GM12892 (cell line): ENCODE results near the gene P2RY2.
"Not testable (repeated sequence)": the region's sequence is repeated elsewhere in the genome, so short reads cannot be mapped to it uniquely, and the experiment has no call there.

ENCODE experiments used
- DNase-seq: peaks from one replicate; pipeline ENCODE4 v3.0.0; 2011; ENCODE audit not compliant: insufficient read length
- FAIRE-seq: peaks from 2 replicates; lab custom pipeline; 2011; peaks lifted over from hg19 to GRCh38; lab: Jason Lieb, UNC
- POLR2A ChIP-seq: IDR thresholded peaks from 2 replicates; pipeline ENCODE4 v1.6.1; 2011; ENCODE audit warnings: low read depth, low read length, control low read depth
- POLR2AphosphoS5 ChIP-seq: IDR thresholded peaks from 2 replicates; pipeline ENCODE4 v1.6.1; 2011; ENCODE audit warnings: low read depth, low read length, control low read depth
- TAF1 ChIP-seq: IDR thresholded peaks from 2 replicates; pipeline ENCODE4 v1.6.1; 2011; ENCODE audit warnings: low read depth, mild to moderate bottlenecking, control low read depth, low read length, borderline replicate concordance

P2RY2 gene

DNA sequence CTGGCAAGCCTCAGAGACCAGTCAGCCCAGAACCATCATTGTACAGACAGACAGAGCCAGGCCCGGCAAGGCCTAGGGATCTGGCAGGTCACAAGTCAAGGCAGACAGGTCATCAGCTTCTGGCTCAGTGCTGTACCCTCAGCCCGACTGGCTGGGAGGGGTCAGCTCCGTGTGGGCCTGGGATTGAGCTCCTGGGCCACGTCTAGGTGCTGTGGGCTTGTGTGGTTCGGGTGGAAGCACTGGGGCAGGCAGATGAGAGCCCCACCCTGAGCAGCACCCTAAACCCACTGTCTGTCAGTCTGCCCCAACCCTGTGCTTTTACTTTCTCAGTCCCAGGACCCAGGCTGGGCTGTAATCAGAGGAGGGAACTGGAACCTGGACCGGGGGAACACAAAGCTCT, 26.9 kb upstream of the P2RY2 start:
- peak; percentile 40 for FAIRE-seq
- DNase-seq, result no peak
- no peak for TF ChIP-seq POLR2AphosphoS5
- no peak for TF ChIP-seq POLR2A
- TF ChIP-seq TAF1, result no peak

DNA sequence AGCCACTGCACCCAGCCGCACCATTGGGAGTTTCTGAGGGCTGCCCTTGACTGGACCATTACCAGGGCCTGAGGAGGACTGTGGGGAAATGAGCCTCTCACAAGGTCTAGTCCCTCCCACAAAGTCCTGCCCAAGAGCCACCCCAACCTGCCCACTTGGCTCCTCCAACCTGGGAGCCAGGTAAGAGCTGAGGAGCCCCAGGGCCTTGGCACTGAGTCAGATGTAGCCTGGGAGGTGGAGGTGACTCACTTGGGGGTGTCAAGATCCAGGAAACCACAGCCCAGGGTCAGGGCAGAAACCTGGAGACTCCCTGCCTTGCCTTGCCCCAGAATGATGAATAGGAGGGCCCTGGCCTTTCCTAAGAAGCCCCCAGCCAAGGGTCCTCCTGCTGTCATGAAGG, 25.8 kb upstream of the P2RY2 start:
- DNase-seq (no peak), FAIRE-seq (no peak)
- TF ChIP-seq POLR2AphosphoS5, result no peak
- TF ChIP-seq TAF1, result no peak
- TF ChIP-seq POLR2A, result no peak

DNA sequence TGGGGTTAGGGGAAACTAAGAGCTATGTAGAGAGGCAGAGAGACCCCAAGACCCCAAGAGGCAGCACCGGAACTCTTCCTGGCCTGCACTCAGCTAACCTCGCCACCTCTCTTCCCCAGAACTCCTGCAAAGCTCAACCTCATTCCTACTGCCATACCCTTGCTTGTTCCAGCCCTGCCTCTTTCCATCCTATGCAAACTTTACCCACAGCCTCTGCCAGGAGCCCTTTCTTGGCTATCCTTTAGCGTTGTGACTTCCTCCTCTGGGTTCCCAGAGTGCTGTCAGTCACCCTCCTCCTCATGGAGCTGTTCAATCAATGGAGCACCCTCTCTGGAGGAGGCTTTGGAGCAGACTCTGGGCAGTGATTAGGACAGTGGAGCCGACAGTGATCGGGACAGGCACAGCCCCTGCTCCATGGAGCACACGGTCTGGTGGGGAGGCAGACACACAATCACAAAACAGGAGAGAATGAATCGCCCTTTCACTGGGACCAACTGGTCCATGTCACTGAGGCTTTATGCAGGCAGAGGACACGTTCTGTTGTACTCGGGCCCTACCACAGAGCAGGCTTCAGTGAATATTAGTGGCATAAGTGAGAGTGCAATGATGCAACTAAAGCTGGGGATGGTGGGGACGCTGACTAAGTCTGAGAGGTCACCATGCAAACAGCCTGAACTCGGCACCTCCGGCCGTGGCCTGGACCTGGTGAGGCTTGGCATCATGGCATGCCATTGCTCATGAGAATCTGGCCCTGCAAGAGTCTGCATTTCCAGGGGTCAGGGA, 24.6 kb upstream of the P2RY2 start:
- no peak for TF ChIP-seq POLR2A
- no peak for TF ChIP-seq TAF1
- no peak for TF ChIP-seq POLR2AphosphoS5
- DNase-seq (no peak), FAIRE-seq (peak; percentile 94)

DNA sequence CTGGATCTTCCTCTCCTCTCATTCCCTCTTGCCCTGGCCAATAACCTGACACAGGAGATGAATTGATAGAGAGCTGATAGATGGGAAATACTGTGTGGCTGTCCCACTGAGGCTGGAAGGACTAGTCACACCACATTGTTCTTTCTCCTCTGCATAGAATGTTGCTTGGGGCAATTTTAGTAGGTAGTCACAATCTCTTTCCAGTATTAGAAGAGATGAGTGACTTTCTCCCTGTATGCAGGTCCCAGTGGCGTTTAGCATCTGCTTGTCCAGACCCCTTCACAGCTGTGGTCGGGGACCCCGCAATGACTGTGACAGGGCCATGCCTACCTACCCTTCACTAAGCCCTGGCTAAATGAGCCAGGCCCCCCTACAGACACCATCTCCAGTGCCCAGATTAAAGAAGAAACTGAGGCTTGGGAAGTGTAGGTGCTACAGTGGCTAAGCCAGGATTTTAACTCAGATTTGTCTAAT, 24.0 kb upstream of the P2RY2 start:
- no peak for DNase-seq
- no peak for FAIRE-seq
- no peak for TF ChIP-seq POLR2A
- no peak for TF ChIP-seq TAF1
- TF ChIP-seq POLR2AphosphoS5, result no peak

DNA sequence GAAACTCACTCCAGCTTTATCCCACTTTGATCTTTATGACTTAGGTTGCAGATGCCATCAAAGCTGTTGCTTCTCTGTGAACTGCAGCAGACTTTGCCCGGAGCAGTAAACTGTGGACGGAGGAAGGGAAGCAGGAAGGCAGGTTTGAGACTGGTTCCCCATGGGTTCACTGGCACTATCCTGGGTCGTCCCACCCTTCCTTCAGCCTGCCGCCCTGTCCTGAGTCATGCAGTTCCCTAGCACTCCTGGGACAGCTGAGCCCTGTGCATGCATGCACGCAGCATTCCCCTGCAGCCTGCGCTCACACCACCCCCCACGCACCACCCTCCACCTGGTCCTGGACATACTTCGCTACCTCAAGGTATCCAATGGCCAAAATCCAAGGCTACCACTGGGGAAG, 23.5 kb upstream of the P2RY2 start:
- DNase-seq (no peak), FAIRE-seq (no peak)
- TF ChIP-seq POLR2AphosphoS5 (no peak), POLR2A (no peak), TAF1 (no peak)

DNA sequence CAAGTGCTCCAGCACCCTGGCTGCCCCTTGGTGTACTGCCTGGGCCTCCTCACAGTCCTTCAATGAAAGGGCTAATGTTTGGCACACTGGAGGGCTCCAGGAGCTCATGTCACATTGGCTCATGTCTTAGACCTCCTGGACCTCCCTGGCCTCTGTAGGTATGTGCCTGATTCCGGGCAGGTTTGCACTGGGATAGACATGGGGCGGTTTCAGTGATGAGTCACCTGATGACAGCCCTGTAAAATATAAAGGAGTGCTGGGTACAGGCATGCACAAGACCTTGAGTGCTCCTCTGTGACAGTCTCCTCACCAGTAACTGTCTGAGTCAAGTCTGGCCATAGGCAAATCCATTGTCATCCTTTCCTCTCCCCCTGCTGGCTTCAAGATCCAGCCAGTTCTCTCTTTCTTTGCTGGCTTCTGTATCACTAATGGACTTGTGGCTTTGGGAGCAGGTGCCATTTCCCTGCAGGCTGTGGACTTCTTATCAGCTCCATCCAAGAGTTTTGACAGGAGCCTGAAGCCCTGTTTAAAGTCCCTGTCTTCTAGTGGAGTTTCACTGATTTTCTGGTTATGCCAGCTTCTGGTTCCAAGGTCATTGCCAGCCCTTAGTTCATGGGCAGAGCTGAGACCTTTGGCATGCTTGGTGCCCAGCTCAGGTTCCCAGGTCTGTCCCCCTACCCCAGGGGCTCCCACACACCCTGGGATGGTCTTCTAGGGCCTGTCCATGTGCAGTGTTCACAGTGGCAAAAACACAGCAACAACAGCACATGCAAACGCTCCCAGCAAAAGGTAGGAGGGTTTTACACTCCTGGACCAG, 22.7 kb upstream of the P2RY2 start:
- TF ChIP-seq POLR2AphosphoS5 (no peak), TAF1 (no peak), POLR2A (no peak)
- no peak for DNase-seq
- FAIRE-seq, result peak; percentile 36

DNA sequence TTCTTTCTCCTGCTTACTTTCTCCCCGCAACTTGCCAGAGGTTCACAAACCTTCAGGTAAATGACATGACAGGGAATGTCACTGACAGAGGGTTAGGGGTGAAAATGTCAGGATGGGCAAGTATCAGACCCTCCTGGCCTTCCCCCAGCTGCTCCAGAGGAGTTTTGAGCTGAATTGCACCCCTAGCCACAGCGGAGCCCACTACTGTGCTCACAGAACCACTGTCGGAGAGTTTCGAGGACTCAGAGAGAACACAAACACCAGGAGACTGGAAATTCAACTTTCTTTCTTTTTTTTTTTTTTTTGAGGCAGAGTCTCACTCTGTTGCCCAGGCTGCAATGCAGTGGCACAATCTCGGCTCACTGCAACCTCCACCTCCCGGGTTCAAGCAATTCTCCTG, 21.5 kb upstream of the P2RY2 start:
- no peak for DNase-seq
- no peak for TF ChIP-seq POLR2AphosphoS5
- no peak for TF ChIP-seq POLR2A
- TF ChIP-seq TAF1, result no peak
- FAIRE-seq, result no peak

DNA sequence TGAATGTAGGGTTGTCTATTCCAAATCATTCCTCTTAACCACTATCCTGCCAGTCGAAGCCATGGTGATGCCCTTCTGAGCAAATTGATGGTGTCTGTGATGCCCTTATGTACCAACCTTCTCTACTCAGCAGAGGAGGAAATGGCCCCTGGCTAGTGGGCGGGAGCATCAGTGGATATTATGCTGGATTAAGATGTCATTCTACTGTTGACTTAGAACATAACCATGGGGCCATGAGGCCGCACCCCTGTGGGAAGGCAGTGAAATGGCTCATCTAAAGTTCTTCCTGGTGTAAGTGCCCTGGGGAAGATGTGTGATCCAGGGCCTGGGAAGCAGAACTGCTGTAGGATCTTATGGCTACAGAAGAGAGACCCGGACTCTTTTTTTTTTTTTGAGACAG, 20.7 kb upstream of the P2RY2 start:
- FAIRE-seq (no peak), DNase-seq (no peak)
- no peak for TF ChIP-seq TAF1
- TF ChIP-seq POLR2A, result no peak
- TF ChIP-seq POLR2AphosphoS5, result no peak

DNA sequence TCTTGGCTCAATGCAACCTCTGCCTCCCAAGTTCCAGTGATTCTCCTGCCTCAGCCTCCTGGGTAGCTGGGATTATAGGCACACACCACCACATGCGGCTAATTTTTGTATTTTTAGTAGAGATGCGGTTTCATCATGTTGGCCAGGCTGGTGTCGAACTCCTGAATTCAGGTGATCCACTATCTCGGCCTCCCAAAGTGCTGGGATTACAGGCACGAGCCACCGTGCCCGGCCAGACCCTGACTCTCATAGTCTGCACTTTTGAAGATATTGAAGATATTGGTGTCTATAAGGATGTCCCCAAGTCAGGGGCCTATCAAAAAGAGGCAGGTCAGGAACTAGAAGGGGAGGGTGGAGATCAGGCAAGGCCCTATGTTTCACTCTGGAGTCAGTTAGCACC, 20.3 kb upstream of the P2RY2 start:
- FAIRE-seq, result not testable (repeated sequence)

DNA sequence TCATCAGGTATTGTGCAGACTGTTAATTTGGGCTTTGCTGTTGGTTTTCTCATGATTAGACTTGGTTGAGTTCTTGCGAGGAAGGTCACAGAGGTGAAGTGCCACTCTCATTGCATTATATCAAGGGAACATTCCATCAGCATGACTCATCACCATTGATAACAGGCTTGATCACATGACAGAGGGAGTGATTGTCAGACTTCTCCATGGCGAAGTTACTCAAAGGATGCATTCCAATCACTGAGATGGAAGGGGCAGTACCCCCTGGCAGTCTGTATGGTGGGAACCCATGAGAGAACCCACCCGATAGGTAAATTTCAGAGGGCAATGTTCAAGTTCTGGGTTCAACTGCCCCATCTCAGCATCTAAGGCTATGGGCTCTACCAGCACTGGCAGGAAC, 19.4 kb upstream of the P2RY2 start:
- DNase-seq, result no peak
- no peak for FAIRE-seq
- TF ChIP-seq TAF1 (no peak), POLR2AphosphoS5 (no peak), POLR2A (no peak)

More for the DNA sequence above, 20.3 kb upstream of the P2RY2 start:
- DNase-seq, result not testable (repeated sequence)

DNA sequence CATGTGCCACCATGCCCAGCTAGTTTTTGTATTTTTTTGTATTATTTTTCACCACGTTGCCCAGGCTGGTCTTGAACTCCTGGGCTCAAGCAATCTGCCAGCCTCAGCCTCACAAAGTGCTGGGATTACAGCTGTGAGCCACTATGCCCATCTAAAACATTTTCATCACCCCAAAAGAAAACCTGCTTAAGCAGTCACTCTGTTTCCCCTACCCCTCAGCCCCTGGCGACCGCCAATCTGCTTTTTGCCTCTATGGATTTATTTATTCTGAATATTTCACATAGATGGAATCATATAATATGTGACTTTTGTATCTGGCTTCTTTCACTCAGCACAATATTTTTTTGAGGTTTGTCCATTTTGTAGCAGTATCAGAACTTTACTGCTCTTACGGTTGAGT, 18.6 kb upstream of the P2RY2 start:
- no peak for TF ChIP-seq TAF1
- no peak for TF ChIP-seq POLR2AphosphoS5
- no peak for TF ChIP-seq POLR2A

DNA sequence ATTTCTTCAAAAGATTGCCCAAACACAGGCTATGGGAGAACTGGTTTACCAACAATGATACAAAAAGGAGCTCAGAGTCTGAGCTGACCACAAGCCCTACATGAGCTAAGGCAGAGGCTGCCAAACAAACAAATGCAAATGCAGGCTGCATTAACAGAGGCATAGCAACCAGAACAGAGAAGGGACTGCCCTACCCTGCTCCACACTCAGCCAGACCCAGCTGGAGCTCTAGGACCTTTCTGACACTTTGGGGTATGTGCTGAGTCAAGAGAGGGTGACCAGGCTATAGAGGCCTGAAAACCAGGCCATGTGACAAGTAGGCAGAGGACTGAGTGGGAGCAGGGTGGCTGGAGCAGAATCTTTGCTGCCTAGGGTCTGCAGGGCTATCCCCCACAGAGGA, 17.8 kb upstream of the P2RY2 start:
- TF ChIP-seq POLR2AphosphoS5 (no peak), POLR2A (no peak), TAF1 (no peak)
- FAIRE-seq, result no peak
- DNase-seq, result no peak

More for the DNA sequence above, 18.6 kb upstream of the P2RY2 start:
- FAIRE-seq (no peak), DNase-seq (no peak)

DNA sequence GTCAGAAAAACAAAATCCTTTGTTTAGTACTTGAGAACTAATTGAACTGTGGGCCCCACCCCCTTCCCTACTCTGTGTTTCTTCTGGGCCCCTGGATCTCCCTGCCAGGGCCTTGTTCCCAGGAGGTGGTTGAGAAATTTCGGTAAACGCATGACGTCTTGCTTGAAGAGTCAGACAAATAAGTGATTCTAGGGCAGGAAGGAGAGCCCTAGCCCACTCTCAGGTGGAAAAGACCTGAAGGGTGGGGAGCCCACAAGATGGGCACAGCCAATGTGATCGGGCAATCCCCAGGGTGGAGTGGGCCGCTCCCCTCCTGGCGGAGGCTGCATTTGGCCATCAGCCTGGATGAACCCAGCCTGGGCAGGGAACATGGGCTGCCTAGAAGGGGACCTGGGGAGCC, 16.8 kb upstream of the P2RY2 start:
- FAIRE-seq (no peak), DNase-seq (no peak)
- TF ChIP-seq POLR2A (no peak), TAF1 (no peak), POLR2AphosphoS5 (no peak)
